Gastroesophageal sphincter (tissue), 3 donors: Measurements from ENCODE around the gene FABP1.

Source experiments
- EP300 ChIP-seq: sonication (generic); formaldehyde crosslinking; IDR thresholded peaks from one replicate; pipeline ENCODE4 v1.6.1; 2017; ENCODE audit warnings: antibody characterized with exemption, mild to moderate bottlenecking
- TF ChIP-seq, protein P1 (sequence below), 4 experiments: fragments of 200-600 bp in 2 of 4; fragments of 450-650 bp in 2 of 4; sonication (generic) in 1 of 4; IDR thresholded peaks; one replicate each; pipeline ENCODE4 v1.5.1; 2017 to 2019; ENCODE audit warnings: antibody characterized with exemption in 4 of 4, mild to moderate bottlenecking in 2 of 4, moderate library complexity in 2 of 4

GRCh38 chr2:88108796-88109195 is 19.1 kb downstream of the FABP1 start:
- TF ChIP-seq, protein P1, sequence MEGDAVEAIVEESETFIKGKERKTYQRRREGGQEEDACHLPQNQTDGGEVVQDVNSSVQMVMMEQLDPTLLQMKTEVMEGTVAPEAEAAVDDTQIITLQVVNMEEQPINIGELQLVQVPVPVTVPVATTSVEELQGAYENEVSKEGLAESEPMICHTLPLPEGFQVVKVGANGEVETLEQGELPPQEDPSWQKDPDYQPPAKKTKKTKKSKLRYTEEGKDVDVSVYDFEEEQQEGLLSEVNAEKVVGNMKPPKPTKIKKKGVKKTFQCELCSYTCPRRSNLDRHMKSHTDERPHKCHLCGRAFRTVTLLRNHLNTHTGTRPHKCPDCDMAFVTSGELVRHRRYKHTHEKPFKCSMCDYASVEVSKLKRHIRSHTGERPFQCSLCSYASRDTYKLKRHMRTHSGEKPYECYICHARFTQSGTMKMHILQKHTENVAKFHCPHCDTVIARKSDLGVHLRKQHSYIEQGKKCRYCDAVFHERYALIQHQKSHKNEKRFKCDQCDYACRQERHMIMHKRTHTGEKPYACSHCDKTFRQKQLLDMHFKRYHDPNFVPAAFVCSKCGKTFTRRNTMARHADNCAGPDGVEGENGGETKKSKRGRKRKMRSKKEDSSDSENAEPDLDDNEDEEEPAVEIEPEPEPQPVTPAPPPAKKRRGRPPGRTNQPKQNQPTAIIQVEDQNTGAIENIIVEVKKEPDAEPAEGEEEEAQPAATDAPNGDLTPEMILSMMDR (IDR thresholded peaks at IDR 0.05): no peak
- no peak for TF ChIP-seq EP300
